IMR-90 (cell line): ENCODE data around the gene ERVW-1. TPM values are rescaled to one million over a fixed set of nuclear protein-coding genes. Genes with fewer than 3 reads are reported as not detected.

Source experiments
- ATAC-seq: fragments of 200-7000 bp; cut with Tn5 transposase; 2 replicates; pipeline ENCODE4 v1.9.1; 2020; ENCODE audit warnings: low read depth, mild to moderate bottlenecking, moderate library complexity
- BruUV-seq: library from RNA; stranded (reverse); fragments of 400-500 nt; replicated peaks from 2 replicates; lab custom pipeline; 2021; lab: Mats Ljungman, UMichigan
- CTCF ChIA-PET: fragments of 300-600 bp; formaldehyde crosslinking; extraction: SDS; loops from one replicate; lab custom pipeline; 2021; ENCODE audit warnings: antibody characterized with exemption; lab: Yijun Ruan, JAX
- POLR2A ChIA-PET: fragments of 300-600 bp; sonication (Branson Sonifier 250); formaldehyde crosslinking; loops from one replicate; lab custom pipeline; 2022; ENCODE audit warnings: antibody characterized with exemption; ENCODE audit not compliant: unreplicated experiment; lab: Charles Lee
- DNase-seq: peaks from one replicate; pipeline ENCODE4 v3.0.0; 2013
- H2AFZ ChIP-seq: replicated peaks from 2 replicates; pipeline ENCODE3; 2013; ENCODE audit warnings: low read length, mild to moderate bottlenecking; ENCODE audit not compliant: poor library complexity
- H2AK5ac ChIP-seq: 2 replicates; pipeline ENCODE4 v1.6.1; 2013; ENCODE audit warnings: low read depth, low read length, inconsistent platforms
- H2AK9ac ChIP-seq: replicated peaks from 2 replicates; pipeline ENCODE3; 2013; ENCODE audit warnings: mild to moderate bottlenecking, low read depth, low read length, moderate library complexity; ENCODE audit not compliant: poor library complexity
- H2BK120ac ChIP-seq: 2 replicates; pipeline ENCODE4 v1.6.1; 2013; ENCODE audit warnings: low read depth, low read length, inconsistent platforms
- H2BK15ac ChIP-seq: 3 replicates; pipeline ENCODE4 v1.6.1; 2013; ENCODE audit warnings: low read depth, low read length, inconsistent platforms
- H2BK20ac ChIP-seq: 2 replicates; pipeline ENCODE4 v1.6.1; 2013; ENCODE audit warnings: low read depth, mild to moderate bottlenecking, inconsistent platforms, low read length, moderate library complexity
- H2BK5ac ChIP-seq: 2 replicates; pipeline ENCODE4 v1.6.1; 2013; ENCODE audit warnings: mild to moderate bottlenecking, low read depth, low read length, inconsistent platforms; ENCODE audit not compliant: poor library complexity, severe bottlenecking
- H3K14ac ChIP-seq: replicated peaks from 2 replicates; pipeline ENCODE4 v1.6.1; 2013; ENCODE audit warnings: low read depth, low read length, inconsistent platforms
- H3K18ac ChIP-seq: 2 replicates; pipeline ENCODE4 v1.6.1; 2013; ENCODE audit warnings: low read depth, low read length, control low read depth
- H3K23ac ChIP-seq: 2 replicates; pipeline ENCODE4 v1.6.1; 2013; ENCODE audit warnings: low read depth, low read length, inconsistent platforms
- H3K27ac ChIP-seq: 2 replicates; pipeline ENCODE4 v1.5.1; 2013; ENCODE audit warnings: mild to moderate bottlenecking, control low read depth, low read length; ENCODE audit not compliant: insufficient read depth
- H3K27me3 ChIP-seq: 2 replicates; pipeline ENCODE4 v1.6.1; 2013; ENCODE audit warnings: low read length; ENCODE audit not compliant: control insufficient read depth, insufficient read depth
- H3K36me3 ChIP-seq: 2 replicates; pipeline ENCODE4 v1.6.1; 2013; ENCODE audit warnings: low read length, mixed read lengths; ENCODE audit not compliant: control insufficient read depth, insufficient read depth
- H3K4ac ChIP-seq: 2 replicates; pipeline ENCODE4 v1.6.1; 2013; ENCODE audit warnings: low read depth, low read length, inconsistent platforms
- H3K4me1 ChIP-seq: 2 replicates; pipeline ENCODE4 v1.6.1; 2013; ENCODE audit warnings: low read length, mixed read lengths; ENCODE audit not compliant: control insufficient read depth, insufficient read depth
- H3K4me2 ChIP-seq: 2 replicates; pipeline ENCODE4 v1.6.1; 2013; ENCODE audit warnings: low read depth, mild to moderate bottlenecking, control low read depth, low read length, moderate library complexity
- H3K4me3 ChIP-seq: 2 replicates; pipeline ENCODE4 v1.5.1; 2013; ENCODE audit warnings: low read depth, mild to moderate bottlenecking, control low read depth, low read length, moderate library complexity; ENCODE audit not compliant: insufficient read depth
- H3K56ac ChIP-seq: 2 replicates; pipeline ENCODE4 v1.6.1; 2013; ENCODE audit warnings: low read length, inconsistent platforms; ENCODE audit not compliant: insufficient read depth; ENCODE audit errors: extremely low read depth
- H3K79me1 ChIP-seq, 2 experiments: 2 replicates each; pipeline ENCODE4 v1.6.1; 2013; ENCODE audit warnings: low read length in 2 of 2, inconsistent platforms in 1 of 2, low read depth in 1 of 2
- H3K9ac ChIP-seq: 2 replicates; pipeline ENCODE4 v1.6.1; 2013; ENCODE audit warnings: low read depth, low read length, control low read depth
- H3K9me1 ChIP-seq: 2 replicates; pipeline ENCODE4 v1.6.1; 2013; ENCODE audit warnings: low read length, inconsistent platforms; ENCODE audit not compliant: insufficient read depth
- H3K9me3 ChIP-seq: 2 replicates; pipeline ENCODE4 v1.6.1; 2013; ENCODE audit warnings: low read length; ENCODE audit not compliant: control insufficient read depth, insufficient read depth
- H4K20me1 ChIP-seq: 2 replicates; pipeline ENCODE4 v1.6.1; 2013; ENCODE audit warnings: low read length, inconsistent platforms; ENCODE audit not compliant: insufficient read depth
- H4K5ac ChIP-seq: 2 replicates; pipeline ENCODE4 v1.6.1; 2013; ENCODE audit warnings: mild to moderate bottlenecking, low read depth, low read length, control low read depth
- H4K8ac ChIP-seq, 2 experiments: 2 replicates each; pipeline ENCODE4 v1.6.1; 2013; ENCODE audit warnings: low read depth in 2 of 2, low read length in 2 of 2, control low read depth in 1 of 2, inconsistent platforms in 1 of 2
- H4K91ac ChIP-seq: 2 replicates; pipeline ENCODE4 v1.6.1; 2013; ENCODE audit warnings: low read depth, low read length, inconsistent platforms; ENCODE audit not compliant: insufficient read depth
- CHD1 ChIP-seq: IDR thresholded peaks from 2 replicates; pipeline ENCODE4 v1.6.1; 2012; ENCODE audit warnings: low read depth, low read length, improper control_type of control experiment
- MAFK ChIP-seq: IDR thresholded peaks from 2 replicates; pipeline ENCODE4 v1.6.1; 2012; ENCODE audit warnings: low read depth, low read length, improper control_type of control experiment
- MXI1 ChIP-seq: IDR thresholded peaks from 2 replicates; pipeline ENCODE4 v1.6.1; 2012; ENCODE audit warnings: low read depth, mild to moderate bottlenecking, low read length, moderate library complexity, borderline replicate concordance
- NFE2L2 ChIP-seq: fragments of 150-350 bp; IDR thresholded peaks from 2 replicates; pipeline ENCODE4 v1.6.1; 2016; ENCODE audit warnings: low read depth, mild to moderate bottlenecking, low read length
- POLR2A ChIP-seq: IDR thresholded peaks from 2 replicates; pipeline ENCODE4 v1.6.1; 2012; ENCODE audit warnings: mild to moderate bottlenecking, low read depth, low read length
- RCOR1 ChIP-seq: IDR thresholded peaks from 2 replicates; pipeline ENCODE4 v1.6.1; 2012; ENCODE audit warnings: mild to moderate bottlenecking, low read length, improper control_type of control experiment; ENCODE audit not compliant: insufficient replicate concordance
- WGBS, 2 experiments: methylation state at CpG; one replicate each; pipeline versions ENCODE4 v1.1.5 to v1.1.7; 2013; ENCODE audit warnings: missing lambda C conversion rate in 2 of 2; ENCODE audit not compliant: insufficient read length in 1 of 2; ENCODE audit errors: extremely low coverage in 2 of 2; 5-methylcytosine and 5-hydroxymethylcytosine counted together
- dilution Hi-C: fragments of 300-500 bp; cut with HindIII; formaldehyde crosslinking; loops from one replicate; pipeline ENCODE4 v1.14.3; 2018; ENCODE audit warnings: low sequenced_read_pairs; ENCODE audit not compliant: unreplicated experiment
- in situ Hi-C: fragments of 300-500 bp; cut with MboI; formaldehyde crosslinking; loops from 3 replicates; pipeline ENCODE4 v1.14.3; 2019; ENCODE audit warnings: low sequenced_read_pairs, inconsistent platforms, mixed read lengths
- intact Hi-C: fragments of 100-400 bp; cut with micrococcal nuclease; formaldehyde crosslinking; loops from 2 replicates; pipeline ENCODE4 v1.10.0; 2022
- polyA plus RNA-seq, 3 experiments: library from polyadenylated mRNA; depleted of rRNA; stranded (reverse); fragments of >200 nt; gene quantifications; 2 replicates each; pipeline ENCODE4 v1.2.3, GENCODE V29; 2012; ENCODE audit warnings: low replicate concordance in 1 of 3
- total RNA-seq: library from RNA; depleted of rRNA; stranded (reverse); fragments of >200 nt; gene quantifications from 2 replicates; pipeline ENCODE4 v1.2.3, GENCODE V29; 2012

ERVW-1 gene
- total and polyA plus RNA-seq, 2 of the 4 experiments (the other 2 are of a cell fraction), result not detected

- Histone ChIP-seq H3K79me1 (no peaks in the 10 kb centered on the region), H4K5ac (no peak overlapping the region), H3K4me2 (no peak overlapping the region), H2AK9ac (no peak overlapping the region), H3K18ac (no peak overlapping the region), H3K9me1 (no peaks in the 10 kb centered on the region; the same call in 1 of the 2 replicates), H2AFZ (no peak overlapping the region), H3K9ac (no peak overlapping the region), H3K56ac (no peak overlapping the region), H4K8ac (no peak overlapping the region), H2BK5ac (no peak overlapping the region), H4K91ac (no peak overlapping the region), H3K36me3 (peaks cover 5% of the 10 kb centered on the region; the same call in 1 of the 2 replicates), H3K4me1 (no peaks in the 10 kb centered on the region), H3K4ac (no peak overlapping the region), H3K9me3 (no peaks in the 10 kb centered on the region), H2BK15ac (no peak overlapping the region), H3K4me3 (no peak overlapping the region), H2BK20ac (no peak overlapping the region), H2AK5ac (no peak overlapping the region), H4K20me1 (no peaks in the 10 kb centered on the region), H3K27ac (no peak overlapping the region), H3K27me3 (no peaks in the 10 kb centered on the region), H3K23ac (no peak overlapping the region), H2BK120ac (no peak overlapping the region), H3K14ac (no peak overlapping the region)
- BruUV-seq, result no TSS peak
- POLR2A ChIA-PET, result no interaction called here
- in situ Hi-C loops (no loop called here), intact Hi-C loops (no loop called here), dilution Hi-C loops (no loop called here)
- DNase-seq (no peak), ATAC-seq (no peak)
- no peak for TF ChIP-seq POLR2A
- TF ChIP-seq NFE2L2, result no peak
- no peak for TF ChIP-seq RCOR1
- TF ChIP-seq MAFK, result peak; percentile 69
- TF ChIP-seq CHD1, result no peak
- no peak for TF ChIP-seq MXI1
- WGBS, 2 experiments, result no CpG with 5 or more reads among the region's 5 CpGs
- CTCF ChIA-PET, result interaction anchor here (0.6 kb wide), 1 partner anchor 74 kb away, joined by 3 read pairs; no protein-coding TSS in a partner anchor
These were observed 31.2 kb upstream of the ERVW-1 start for GRCh38 chr7:92508946-92509345.
